ENCODE measurements around the gene CAPN7.
"Not testable (repeated sequence)": the region's sequence is repeated elsewhere in the genome, so short reads cannot be mapped to it uniquely, and the experiment has no call there.

Gene CAPN7

GRCh38 chr3:15181963-15182362, 24.1 kb upstream of the CAPN7 start:
- no peak for TF ChIP-seq CTCF (IDR thresholded peaks at IDR 0.05; ENCODE audit: low read depth, low read length)
- DNase-seq (ENCODE audit: extremely low read depth, low read depth) = no peak

GRCh38 chr3:15183011-15183410, 23.0 kb upstream of the CAPN7 start:
- no peak for DNase-seq (ENCODE audit: extremely low read depth, low read depth)
- TF ChIP-seq CTCF (IDR thresholded peaks at IDR 0.05; ENCODE audit: low read depth, low read length) = no peak

GRCh38 chr3:15185404-15185803, 20.6 kb upstream of the CAPN7 start:
- DNase-seq (ENCODE audit: extremely low read depth, low read depth) = no peak
- TF ChIP-seq CTCF (IDR thresholded peaks at IDR 0.05; ENCODE audit: low read depth, low read length) = no peak

GRCh38 chr3:15186101-15186476, 20.0 kb upstream of the CAPN7 start:
- no peak for TF ChIP-seq CTCF (IDR thresholded peaks at IDR 0.05; ENCODE audit: low read depth, low read length)

GRCh38 chr3:15186477-15187164, 19.4 kb upstream of the CAPN7 start:
- not testable (repeated sequence) for DNase-seq (ENCODE audit: extremely low read depth, low read depth)

More at GRCh38 chr3:15186101-15186476, 20.0 kb upstream of the CAPN7 start:
- no peak for DNase-seq (ENCODE audit: extremely low read depth, low read depth)

- TF ChIP-seq CTCF (IDR thresholded peaks at IDR 0.05; ENCODE audit: low read depth, low read length) = no peak
- DNase-seq (ENCODE audit: extremely low read depth, low read depth) = no peak
Measured at GRCh38 chr3:15197340-15198029, 8.6 kb upstream of the CAPN7 start.

GRCh38 chr3:15198686-15199085, 7.4 kb upstream of the CAPN7 start:
- no peak for TF ChIP-seq CTCF (IDR thresholded peaks at IDR 0.05; ENCODE audit: low read depth, low read length)
- DNase-seq (ENCODE audit: extremely low read depth, low read depth) = no peak
